ENCODE measurements around the gene TRPM8.

The TRPM8 gene

GRCh38 chr2:234005126-234005525 lies 88.0 kb downstream of the TRPM8 start:
- no peak for DNase-seq

- no peak for DNase-seq
Observed at GRCh38 chr2:234006501-234006900, 89.3 kb downstream of the TRPM8 start.

- no peak for DNase-seq
Observed at GRCh38 chr2:234014427-234014826, 97.3 kb downstream of the TRPM8 start.

GRCh38 chr2:234015861-234016260 lies 98.7 kb downstream of the TRPM8 start:
- no peak for DNase-seq

- no peak for DNase-seq
Observed at GRCh38 chr2:234019896-234020295, 102.7 kb downstream of the TRPM8 start.

- DNase-seq = no peak
Observed at GRCh38 chr2:234020332-234020731, 103.2 kb downstream of the TRPM8 start.

- DNase-seq = no peak
Observed at GRCh38 chr2:234022424-234022823, 105.3 kb downstream of the TRPM8 start.

GRCh38 chr2:234024304-234024703 lies 107.1 kb downstream of the TRPM8 start:
- DNase-seq = no peak

- DNase-seq = no peak
Observed at GRCh38 chr2:234025466-234025865, 108.3 kb downstream of the TRPM8 start.

GRCh38 chr2:234025891-234026401 lies 108.8 kb downstream of the TRPM8 start:
- no peak for DNase-seq

GRCh38 chr2:234026693-234027254 lies 109.6 kb downstream of the TRPM8 start:
- DNase-seq = no peak

GRCh38 chr2:234027641-234028040 lies 110.5 kb downstream of the TRPM8 start:
- no peak for DNase-seq

GRCh38 chr2:234029150-234029733 lies 112.1 kb downstream of the TRPM8 start:
- no peak for DNase-seq

- DNase-seq = no peak
Observed at GRCh38 chr2:234031207-234031606, 114.0 kb downstream of the TRPM8 start.

- DNase-seq = no peak
Observed at GRCh38 chr2:234032279-234032856, 115.2 kb downstream of the TRPM8 start.

- no peak for DNase-seq
Observed at GRCh38 chr2:234033174-234033573, 116.0 kb downstream of the TRPM8 start.

- no peak for DNase-seq
Observed at GRCh38 chr2:234033885-234034284, 116.7 kb downstream of the TRPM8 start.

- DNase-seq = no peak
Observed at GRCh38 chr2:234038076-234038802, 121.1 kb downstream of the TRPM8 start.

GRCh38 chr2:234044157-234044556 lies 127.0 kb downstream of the TRPM8 start:
- DNase-seq = no peak

- DNase-seq = no peak
Observed at GRCh38 chr2:234046521-234046920, 129.3 kb downstream of the TRPM8 start.

GRCh38 chr2:234047361-234047760 lies 130.2 kb downstream of the TRPM8 start:
- no peak for DNase-seq

- DNase-seq = no peak
Observed at GRCh38 chr2:234048049-234048448, 130.9 kb downstream of the TRPM8 start.

GRCh38 chr2:234050455-234051135 lies 133.4 kb downstream of the TRPM8 start, which contains the start of gene SPP2:
Gene SPP2, plus strand, starts transcription at chr2:234050702. Its CDS starts 85 bp downstream, at chr2:234050787.
- DNase-seq = no peak
